Measurements from ENCODE around the gene PHC2. TPM values are rescaled to one million over a fixed set of nuclear protein-coding genes. Genes with fewer than 3 reads are reported as not detected.

The PHC2 gene
- total RNA-seq, 1 experiment from 2014 or later = 71.9 TPM

- in situ Hi-C loops (cut with HindIII; ENCODE audit: low sequenced_read_pairs) = no loop called here
- peak; percentile 87 for DNase-seq (ENCODE audit: low spot score)
These were observed 24.9 kb upstream of the PHC2 start for GRCh38 chr1:33455539-33456501.

GRCh38 chr1:33454646-33455282 lies 23.9 kb upstream of the PHC2 start:
- in situ Hi-C loops (cut with HindIII; ENCODE audit: low sequenced_read_pairs) = no loop called here
- no peak for DNase-seq (ENCODE audit: low spot score)

GRCh38 chr1:33446590-33446989 lies 15.7 kb upstream of the PHC2 start:
- in situ Hi-C loops (cut with HindIII; ENCODE audit: low sequenced_read_pairs) = no loop called here
- no peak for DNase-seq (ENCODE audit: low spot score)

- no peak for DNase-seq (ENCODE audit: low spot score)
- in situ Hi-C loops (cut with HindIII; ENCODE audit: low sequenced_read_pairs) = no loop called here
These were observed 14.2 kb upstream of the PHC2 start for GRCh38 chr1:33445108-33445507.

- in situ Hi-C loops (cut with HindIII; ENCODE audit: low sequenced_read_pairs) = no loop called here
- DNase-seq (ENCODE audit: low spot score) = no peak
These were observed 12.8 kb upstream of the PHC2 start for GRCh38 chr1:33443705-33444180.

- DNase-seq (ENCODE audit: low spot score) = no peak
- in situ Hi-C loops (cut with HindIII; ENCODE audit: low sequenced_read_pairs) = no loop called here
These were observed 12.3 kb upstream of the PHC2 start for GRCh38 chr1:33443080-33443704.

GRCh38 chr1:33442141-33442540 lies 11.2 kb upstream of the PHC2 start:
- DNase-seq (ENCODE audit: low spot score) = no peak
- in situ Hi-C loops (cut with HindIII; ENCODE audit: low sequenced_read_pairs) = no loop called here

GRCh38 chr1:33441088-33441745 lies 10.3 kb upstream of the PHC2 start:
- DNase-seq (ENCODE audit: low spot score) = no peak
- in situ Hi-C loops (cut with HindIII; ENCODE audit: low sequenced_read_pairs) = no loop called here

- in situ Hi-C loops (cut with HindIII; ENCODE audit: low sequenced_read_pairs) = no loop called here
- DNase-seq (ENCODE audit: low spot score) = no peak
These were observed 8.8 kb upstream of the PHC2 start for GRCh38 chr1:33439662-33440061.

GRCh38 chr1:33438364-33439160 lies 7.7 kb upstream of the PHC2 start:
- DNase-seq (ENCODE audit: low spot score) = no peak
- in situ Hi-C loops (cut with HindIII; ENCODE audit: low sequenced_read_pairs) = no loop called here

- in situ Hi-C loops (cut with HindIII; ENCODE audit: low sequenced_read_pairs) = no loop called here
These were observed 5.8 kb upstream of the PHC2 start for GRCh38 chr1:33436557-33437285.

GRCh38 chr1:33435096-33435820 lies 4.4 kb upstream of the PHC2 start:
- DNase-seq (ENCODE audit: low spot score) = no peak
- in situ Hi-C loops (cut with HindIII; ENCODE audit: low sequenced_read_pairs) = no loop called here

More at GRCh38 chr1:33436557-33437285, 5.8 kb upstream of the PHC2 start:
- no peak for DNase-seq (ENCODE audit: low spot score)

GRCh38 chr1:33434363-33434750 lies 3.5 kb upstream of the PHC2 start:
- in situ Hi-C loops (cut with HindIII; ENCODE audit: low sequenced_read_pairs) = no loop called here
- DNase-seq (ENCODE audit: low spot score) = no peak

GRCh38 chr1:33433509-33434362 lies 2.8 kb upstream of the PHC2 start:
- in situ Hi-C loops (cut with HindIII; ENCODE audit: low sequenced_read_pairs) = no loop called here
- no peak for DNase-seq (ENCODE audit: low spot score)

- peak; percentile 40 for DNase-seq (ENCODE audit: low spot score)
- in situ Hi-C loops (cut with HindIII; ENCODE audit: low sequenced_read_pairs) = no loop called here
These were observed 821 bp downstream of the PHC2 start for GRCh38 chr1:33429856-33430691.

GRCh38 chr1:33429332-33429731 lies 1.6 kb downstream of the PHC2 start:
- in situ Hi-C loops (cut with HindIII; ENCODE audit: low sequenced_read_pairs) = no loop called here
- DNase-seq (ENCODE audit: low spot score) = peak; percentile 37
